Parietal lobe (tissue), 1 donor: ENCODE measurements around the gene JKAMP. TPM values are rescaled to one million over a fixed set of nuclear protein-coding genes. Genes with fewer than 3 reads are reported as not detected.

Source experiments
- total RNA-seq: library from RNA; depleted of rRNA; stranded (reverse); fragments of >200 nt; gene quantifications from one replicate; pipeline ENCODE4 v1.2.3, GENCODE V29; 2014

Gene JKAMP
- total RNA-seq, result 84.8 TPM

GRCh38 chr14:59483819-59484638, at the start of gene JKAMP, which contains the start of gene L3HYPDH:
TSS of gene JKAMP (plus strand) at chr14:59484517. CDS start at chr14:59484590, 73 bp downstream.
TSS of gene L3HYPDH (minus strand) at chr14:59484408. CDS start at chr14:59484316, 92 bp downstream.

GRCh38 chr14:59465316-59466135, 18.8 kb upstream of the JKAMP start, which contains the start of gene GPR135:
TSS of gene GPR135 (minus strand) at chr14:59465380. CDS start at chr14:59465226, 154 bp downstream.

Other genes with a start within 250 kb of the JKAMP start
- 19.1 TPM for gene GPR135, start 19.1 kb upstream of the JKAMP start, total RNA-seq
- 62.0 TPM for gene L3HYPDH, start 109 bp upstream of the JKAMP start, total RNA-seq
- 3.4 TPM for gene CCDC175, start 92.3 kb downstream of the JKAMP start, total RNA-seq